ENCODE results near the gene ABR.

The ABR gene

DNA sequence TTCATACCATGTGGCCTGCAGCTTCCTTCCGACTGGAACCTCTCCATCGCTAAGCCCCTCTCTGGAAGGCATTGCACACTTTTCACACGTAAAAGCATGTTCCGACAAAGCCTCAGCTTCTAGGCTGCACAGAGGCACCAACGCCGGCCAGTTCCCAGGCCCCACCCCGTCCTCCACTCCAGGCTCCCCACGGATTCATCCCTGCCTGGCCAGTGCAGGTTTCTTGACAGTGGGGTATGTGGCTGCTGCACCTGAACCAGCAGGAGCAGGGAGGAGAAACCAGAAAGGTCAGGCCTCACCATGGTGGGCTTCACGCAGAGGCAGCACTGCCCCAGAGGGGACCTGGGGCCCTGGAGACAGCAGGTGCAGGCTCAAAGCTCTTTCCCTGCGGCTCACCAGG, 168.6 kb downstream of the ABR start:
- no peak for TF ChIP-seq REST (IDR thresholded peaks at IDR 0.05; ENCODE audit: insufficient replicate concordance, low read depth)
- TF ChIP-seq CTCF (IDR thresholded peaks at IDR 0.05; ENCODE audit: insufficient read depth, low read length), result no peak
- no peak for TF ChIP-seq SPI1 (IDR thresholded peaks at IDR 0.05; ENCODE audit: borderline replicate concordance, low read depth)
- TF ChIP-seq GABPA (IDR thresholded peaks at IDR 0.05; ENCODE audit: low read depth), result no peak
- no peak for TF ChIP-seq POLR2AphosphoS5 (IDR thresholded peaks at IDR 0.05; ENCODE audit: low read depth)
- H3K27ac ChIP-seq (replicated peaks), result no peak overlapping the region
- no peak for DNase-seq (ENCODE audit: low read depth in 1 of 2, low spot score in 1 of 2)
- H3K4me3 ChIP-seq (replicated peaks; ENCODE audit: insufficient read depth, low read length), result no peak overlapping the region
- H3K27me3 ChIP-seq (ENCODE audit: insufficient read depth, poor library complexity, severe bottlenecking), result no peaks in the 10 kb centered on the region

DNA sequence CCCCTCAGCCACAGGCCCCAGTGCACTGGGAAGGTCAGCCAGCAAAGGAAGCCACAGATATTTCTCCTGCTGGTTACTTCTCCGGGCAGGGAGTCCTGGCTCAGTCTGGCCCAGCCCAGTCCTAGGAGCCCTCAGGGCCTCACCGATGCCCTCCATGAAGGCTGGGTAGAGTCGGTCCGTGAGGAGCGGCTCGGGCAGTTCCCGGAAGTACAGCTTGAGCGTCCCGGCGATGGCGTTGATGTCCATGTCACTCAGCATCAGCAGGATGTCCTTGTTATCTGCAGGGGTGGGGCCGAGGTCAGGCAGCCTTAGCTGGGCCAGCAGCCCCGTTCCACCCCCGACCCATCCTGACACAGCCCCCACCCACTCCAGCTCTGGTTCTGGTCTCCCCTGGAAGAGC, 169.2 kb downstream of the ABR start:
- no peak for DNase-seq (ENCODE audit: low read depth in 1 of 2, low spot score in 1 of 2)
- TF ChIP-seq POLR2AphosphoS5 (IDR thresholded peaks at IDR 0.05; ENCODE audit: low read depth) (no peak), CTCF (IDR thresholded peaks at IDR 0.05; ENCODE audit: insufficient read depth, low read length) (no peak), SPI1 (IDR thresholded peaks at IDR 0.05; ENCODE audit: borderline replicate concordance, low read depth) (no peak), REST (IDR thresholded peaks at IDR 0.05; ENCODE audit: insufficient replicate concordance, low read depth) (no peak), GABPA (IDR thresholded peaks at IDR 0.05; ENCODE audit: low read depth) (no peak)
- H3K27ac ChIP-seq (replicated peaks), result no peak overlapping the region

GRCh38 chr17:1010086-1010450, 169.7 kb downstream of the ABR start:
- Histone ChIP-seq H3K27ac (replicated peaks) (no peak overlapping the region), H3K27me3 (ENCODE audit: insufficient read depth, poor library complexity, severe bottlenecking) (no peaks in the 10 kb centered on the region), H3K4me3 (replicated peaks; ENCODE audit: insufficient read depth, low read length) (no peak overlapping the region)
- no peak for DNase-seq (ENCODE audit: low read depth in 1 of 2, low spot score in 1 of 2)
- TF ChIP-seq SPI1 (IDR thresholded peaks at IDR 0.05; ENCODE audit: borderline replicate concordance, low read depth), result no peak
- no peak for TF ChIP-seq CTCF (IDR thresholded peaks at IDR 0.05; ENCODE audit: insufficient read depth, low read length)
- TF ChIP-seq GABPA (IDR thresholded peaks at IDR 0.05; ENCODE audit: low read depth), result no peak
- TF ChIP-seq REST (IDR thresholded peaks at IDR 0.05; ENCODE audit: insufficient replicate concordance, low read depth), result no peak
- no peak for TF ChIP-seq POLR2AphosphoS5 (IDR thresholded peaks at IDR 0.05; ENCODE audit: low read depth)

More for the DNA sequence above, 169.2 kb downstream of the ABR start:
- no peaks in the 10 kb centered on the region for H3K27me3 ChIP-seq (ENCODE audit: insufficient read depth, poor library complexity, severe bottlenecking)
- no peak overlapping the region for H3K4me3 ChIP-seq (replicated peaks; ENCODE audit: insufficient read depth, low read length)

Data from HL-60 (cell line).